HepG2 (cell line): ENCODE measurements around the gene PHRF1. TPM values are rescaled to one million over a fixed set of nuclear protein-coding genes. Genes with fewer than 3 reads are reported as not detected.

ENCODE experiments used
- ATAC-seq: fragments of 200-7000 bp; cut with Tn5 transposase; 3 replicates; pipeline ENCODE4 v1.9.1; 2020; ENCODE audit warnings: mild to moderate bottlenecking, moderate library complexity
- BruUV-seq: library from RNA; stranded (reverse); fragments of 400-500 nt; replicated peaks from 2 replicates; lab custom pipeline; 2021; lab: Mats Ljungman, UMichigan
- CTCF ChIA-PET: fragments of 300-600 bp; formaldehyde crosslinking; extraction: SDS; loops from one replicate; lab custom pipeline; 2021; ENCODE audit warnings: low total read pairs, inconsistent platforms, low intra/inter-chr PET ratio; lab: Yijun Ruan, JAX
- POLR2A ChIA-PET: fragments of 350-600 bp; sonication (Branson Sonifier 250); formaldehyde crosslinking; loops from one replicate; lab custom pipeline; 2020; ENCODE audit warnings: antibody characterized with exemption, inconsistent platforms; lab: Yijun Ruan, JAX
- DNase-seq: peaks from one replicate; pipeline ENCODE4 v3.0.0-alpha.2; 2015; ENCODE audit warnings: low spot score
- FAIRE-seq: peaks from 3 replicates; lab custom pipeline; 2011; peaks lifted over from hg19 to GRCh38; lab: Jason Lieb, UNC
- H2AFZ ChIP-seq: one replicate; pipeline ENCODE4 v1.6.1; 2011; ENCODE audit warnings: low read length, inconsistent platforms
- H3K27ac ChIP-seq: fragments of 300-600 bp; 3 replicates; pipeline ENCODE4 v1.8.0; 2011; ENCODE audit warnings: mixed run types, mild to moderate bottlenecking, mixed read lengths, low read length, inconsistent platforms; ENCODE audit not compliant: insufficient read depth; ENCODE audit errors: extremely low read length
- H3K27me3 ChIP-seq, 2 experiments: fragments of 200-600 bp in 1 of 2; 2 replicates in 1 of 2; 3 replicates in 1 of 2; pipeline versions ENCODE4 v1.6.0 to v1.8.0; 2011; ENCODE audit warnings: low read length in 2 of 2, mild to moderate bottlenecking in 2 of 2, moderate library complexity in 2 of 2, inconsistent platforms in 1 of 2; ENCODE audit not compliant: insufficient read depth in 2 of 2, control insufficient read depth in 1 of 2
- H3K36me3 ChIP-seq, 2 experiments: fragments of 200-600 bp in 1 of 2; replicated peaks in 1 of 2; 2 replicates in 1 of 2; 3 replicates in 1 of 2; pipeline versions ENCODE4 v1.5.1 to v1.8.0; 2011; ENCODE audit warnings: low read length in 2 of 2, inconsistent platforms in 1 of 2; ENCODE audit not compliant: insufficient read depth in 2 of 2, control insufficient read depth in 1 of 2
- H3K4me1 ChIP-seq: 2 replicates; pipeline ENCODE4 v1.5.1; 2012; ENCODE audit warnings: low read length, inconsistent platforms; ENCODE audit not compliant: insufficient read depth
- H3K4me2 ChIP-seq: 2 replicates; pipeline ENCODE4 v1.6.0; 2011; ENCODE audit warnings: low read depth, low read length, inconsistent platforms
- H3K4me3 ChIP-seq, 3 experiments: fragments of 200-600 bp in 1 of 3; sonication (generic), shearing (Covaris generic) in 1 of 3; replicated peaks in 1 of 3; 2 replicates each; pipeline ENCODE4 v1.5.1; 2011 to 2016; ENCODE audit warnings: low read length in 3 of 3, inconsistent platforms in 2 of 3, low read depth in 2 of 3, mild to moderate bottlenecking in 2 of 3, control low read depth in 1 of 3, mixed read lengths in 1 of 3; ENCODE audit not compliant: insufficient read depth in 1 of 3
- H3K79me2 ChIP-seq: one replicate; pipeline ENCODE4 v1.6.1; 2011; ENCODE audit warnings: low read length, inconsistent platforms; ENCODE audit not compliant: insufficient read depth
- H3K9ac ChIP-seq: 2 replicates; pipeline ENCODE4 v1.6.0; 2011; ENCODE audit warnings: mild to moderate bottlenecking, low read depth, low read length, inconsistent platforms; ENCODE audit not compliant: insufficient read depth
- H3K9me3 ChIP-seq: 2 replicates; pipeline ENCODE4 v1.5.1; 2012; ENCODE audit warnings: mild to moderate bottlenecking, low read length
- H4K20me1 ChIP-seq: 2 replicates; pipeline ENCODE4 v1.6.0; 2011; ENCODE audit warnings: inconsistent platforms, mild to moderate bottlenecking, low read length, moderate library complexity; ENCODE audit not compliant: insufficient read depth
- ASH2L ChIP-seq: fragments of 300-600, 200-600 bp; sonication (generic); IDR thresholded peaks from 2 replicates; pipeline ENCODE4 v1.7.0; 2017; ENCODE audit warnings: low read depth, mild to moderate bottlenecking, moderate library complexity, mixed read lengths, low read length; ENCODE audit not compliant: insufficient read length
- LCORL ChIP-seq, 2 experiments: fragments of 450-650 bp in 1 of 2; sonication (generic) in 1 of 2; formaldehyde crosslinking in 1 of 2; IDR thresholded peaks; 2 replicates each; pipeline versions ENCODE4 v1.5.0 to v1.6.1; 2017 to 2020; ENCODE audit warnings: antibody characterized with exemption in 1 of 2, missing genetic modification reagents in 1 of 2
- SKIL ChIP-seq: sonication (generic); formaldehyde crosslinking; IDR thresholded peaks from 2 replicates; pipeline ENCODE4 v1.8.0; 2022; ENCODE audit warnings: missing genetic modification reagents, mild to moderate bottlenecking, moderate library complexity, borderline replicate concordance
- U2AF1 ChIP-seq: fragments of 200-400 bp; formaldehyde crosslinking; optimal IDR thresholded peaks from 2 replicates; pipeline ENCODE3; 2017; ENCODE audit warnings: mild to moderate bottlenecking, low read depth, low read length
- ZFAT ChIP-seq: sonication (generic); formaldehyde crosslinking; conservative IDR thresholded peaks from 2 replicates; pipeline ENCODE4 v1.8.1; 2023; ENCODE audit warnings: missing genetic modification reagents, inconsistent platforms
- ZNF232 ChIP-seq: sonication (generic); formaldehyde crosslinking; IDR thresholded peaks from 2 replicates; pipeline ENCODE4 v1.4.0; 2020; ENCODE audit warnings: missing genetic modification reagents, borderline replicate concordance
- ZNF670 ChIP-seq: sonication (generic); formaldehyde crosslinking; IDR thresholded peaks from 2 replicates; pipeline ENCODE4 v1.8.0; 2022; ENCODE audit warnings: mild to moderate bottlenecking, missing genetic modification reagents, borderline replicate concordance
- ZNF878 ChIP-seq: sonication (generic); formaldehyde crosslinking; IDR thresholded peaks from 2 replicates; pipeline ENCODE4 v1.8.1; 2023; ENCODE audit warnings: mild to moderate bottlenecking, missing genetic modification reagents, moderate library complexity
- WGBS: methylation state at CpG from one replicate; pipeline ENCODE4 v1.1.6; 2017; ENCODE audit warnings: low lambda C conversion rate; 5-methylcytosine and 5-hydroxymethylcytosine counted together
- in situ Hi-C: cut with HindIII; loops from 2 replicates; pipeline ENCODE4 v1.10.0; 2017; ENCODE audit warnings: low pct_unique_long_range_greater_than_20kb; ENCODE audit not compliant: extremely low pct_ligation_motif_present
- intact Hi-C: fragments of 100-400 bp; cut with micrococcal nuclease; formaldehyde crosslinking; loops from one replicate; pipeline ENCODE4 v1.10.0; 2022; ENCODE audit not compliant: unreplicated experiment
- polyA plus RNA-seq, 8 experiments: library from polyadenylated mRNA; depleted of rRNA in 3 of 8; stranded (reverse) in 7 of 8; unstranded in 1 of 8; fragments of >200 nt; fragmentation: Illumina TruSeq in 4 of 8; extraction: Trizol in 4 of 8; gene quantifications; 2 replicates each; pipeline versions ENCODE4 v1.2.1 to v1.2.3, GENCODE V29; 2011 to 2016; ENCODE audit warnings: low read depth in 4 of 8, missing spikeins in 1 of 8, mixed read lengths in 1 of 8; ENCODE audit not compliant: insufficient read depth in 1 of 8
- total RNA-seq, 5 experiments: library from RNA; depleted of rRNA; stranded (reverse); fragments of >200 nt; fragmentation: Illumina TruSeq; extraction: Trizol; gene quantifications; 2 replicates each; pipeline ENCODE4 v1.2.3, GENCODE V29; 2016; ENCODE audit warnings: low read depth in 1 of 5

PHRF1 gene
- total and polyA plus RNA-seq, 2 of the 13 experiments (the other 11 are each of a cell fraction or from before 2014, with no cell fraction given) = 8.2 to 16.7 TPM

- H3K27me3 ChIP-seq = no peaks in the 10 kb centered on the region
- POLR2A ChIA-PET = no interaction called here
- intact Hi-C loops = no loop called here
Observed at GRCh38 chr11:635945-636510, 59.8 kb downstream of the PHRF1 start.

More at GRCh38 chr11:635945-636510, 59.8 kb downstream of the PHRF1 start:
- Histone ChIP-seq H3K4me1 (no peaks in the 10 kb centered on the region), H3K9me3 (no peaks in the 10 kb centered on the region), H3K27ac (no peak overlapping the region), H3K79me2 (no peaks in the 10 kb centered on the region), H3K36me3 (peaks cover 0 to 6% of the 10 kb centered on the region in 2 experiments; a peak in 2 of 5 replicates), H3K4me3 (no peak overlapping the region), H3K4me2 (no peak overlapping the region), H2AFZ (no peak overlapping the region), H3K9ac (no peak overlapping the region), H4K20me1 (0 out of 2 replicates have a peak, but pooled peaks cover 3% of the 10 kb centered on the region)
- ATAC-seq (no peak), DNase-seq (no peak), FAIRE-seq (no peak)
- no TSS peak for BruUV-seq
- in situ Hi-C loops = no loop called here
- WGBS = 86% methylated on average over 20 of the region's 22 CpGs
- CTCF ChIA-PET = no interaction called here
- TF ChIP-seq U2AF1 = no peak
- no peak for TF ChIP-seq SKIL
- no peak for TF ChIP-seq ZFAT
- no peak for TF ChIP-seq ASH2L
- no peak for TF ChIP-seq ZNF878
- TF ChIP-seq ZNF670 (CRISPR knock-in tag) = no peak
- no peak for TF ChIP-seq ZNF232
- TF ChIP-seq LCORL (IDR thresholded peaks at IDR 0.05) = no peak
- TF ChIP-seq LCORL (CRISPR knock-in tag; IDR thresholded peaks at IDR 0.05) = no peak
